DMS114 treated with DMSO at 0.1 percent for 48 hours (cell line): Measurements from ENCODE around the gene SPATA31D1.

ENCODE experiments used
- DNase-seq: peaks from one replicate; lab custom pipeline; 2025; ENCODE audit not compliant: unreplicated experiment; lab: John Stamatoyannopoulos, UW

Gene SPATA31D1

DNA sequence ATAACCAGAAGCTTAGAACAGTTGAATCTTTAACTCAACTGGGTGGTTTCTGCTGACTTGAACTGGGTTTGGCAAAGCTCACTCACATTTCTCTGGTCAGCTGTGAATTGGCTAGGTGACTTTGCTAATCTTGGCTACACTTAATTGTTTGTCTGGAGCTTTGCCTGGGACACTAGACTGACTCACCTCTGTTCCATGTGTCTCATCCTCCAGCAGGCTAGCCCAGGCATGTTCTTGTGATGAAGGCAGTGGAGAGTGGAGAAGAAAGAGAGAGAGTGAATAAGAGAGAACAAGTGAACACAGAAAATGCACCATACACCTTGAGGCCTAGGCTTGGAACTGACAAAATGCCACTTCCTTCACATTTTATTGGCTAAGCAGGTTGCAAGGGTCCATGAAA lies 32.6 kb downstream of the SPATA31D1 start:
- no peak for DNase-seq

DNA sequence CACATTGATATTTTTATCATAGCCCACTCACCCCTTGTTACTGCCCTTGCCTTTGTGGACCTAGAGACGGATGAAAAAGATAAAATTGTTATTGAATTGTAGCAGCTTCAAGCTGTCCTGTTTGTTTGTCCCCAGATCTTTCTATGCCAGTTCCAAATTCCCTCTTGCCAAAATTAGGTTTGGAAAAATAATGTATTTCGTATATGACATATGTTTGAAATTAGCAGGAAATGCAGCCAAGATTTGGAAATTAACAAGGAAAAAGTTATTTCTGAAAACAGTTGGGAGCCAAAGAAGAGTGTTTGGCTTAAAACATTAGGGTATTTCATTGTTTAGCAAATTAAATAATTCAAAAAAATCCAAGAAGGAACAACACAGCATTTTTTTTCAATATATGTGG lies 33.5 kb downstream of the SPATA31D1 start:
- no peak for DNase-seq

DNA sequence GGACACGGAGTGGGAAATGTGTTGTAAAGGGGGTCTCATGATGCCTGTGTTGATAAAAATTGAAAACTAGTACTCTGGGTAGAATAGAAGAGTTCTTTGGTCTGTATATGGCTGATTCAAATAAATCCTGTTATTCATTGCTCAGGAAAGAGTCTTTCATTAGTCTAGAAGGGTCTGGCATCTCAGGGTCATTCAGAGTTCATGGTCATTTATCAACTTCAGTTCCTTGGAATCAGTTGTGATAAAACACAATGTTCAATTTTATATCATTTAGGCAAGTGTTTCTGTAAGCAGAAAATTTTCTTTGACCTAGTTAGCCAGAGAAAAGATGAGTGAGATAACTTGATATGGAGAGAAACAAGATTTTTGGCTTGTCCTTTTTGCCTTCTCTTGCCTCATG lies 36.3 kb downstream of the SPATA31D1 start:
- no peak for DNase-seq

DNA sequence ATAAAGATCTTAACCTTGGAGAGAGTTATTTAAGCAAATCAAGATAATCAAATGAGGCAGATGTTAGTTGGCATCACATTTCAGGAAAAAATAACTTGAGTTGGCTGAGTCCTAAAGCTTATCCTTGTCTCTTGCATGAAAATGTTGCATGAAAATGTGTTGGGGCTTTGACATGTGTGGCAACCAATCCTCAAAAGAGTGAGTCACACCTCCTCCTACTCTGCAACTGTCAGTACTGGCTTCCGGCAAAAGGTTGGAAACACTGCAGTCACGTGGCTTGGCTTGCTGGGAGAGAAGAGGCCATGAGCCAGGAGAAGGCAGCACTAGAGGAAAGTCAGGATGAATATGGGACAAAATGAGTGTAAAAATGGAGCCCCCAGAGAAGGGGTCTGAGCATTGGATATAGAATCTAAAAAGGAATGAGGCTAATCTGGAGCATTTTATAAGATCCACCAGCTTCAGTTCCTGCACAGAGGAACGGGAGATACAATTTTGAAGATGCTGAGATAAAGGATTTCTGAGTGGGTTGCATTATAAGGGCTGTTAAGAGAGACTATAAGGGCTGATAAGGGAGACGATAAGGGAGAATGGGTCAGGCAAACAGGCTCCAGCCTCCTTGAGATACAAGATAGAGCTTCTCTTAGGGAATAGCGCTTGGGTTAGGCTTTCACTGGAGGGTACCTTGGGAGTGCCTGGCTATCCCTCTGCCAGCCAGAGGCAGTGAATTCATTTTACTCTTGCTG lies 43.1 kb downstream of the SPATA31D1 start:
- DNase-seq, result no peak

DNA sequence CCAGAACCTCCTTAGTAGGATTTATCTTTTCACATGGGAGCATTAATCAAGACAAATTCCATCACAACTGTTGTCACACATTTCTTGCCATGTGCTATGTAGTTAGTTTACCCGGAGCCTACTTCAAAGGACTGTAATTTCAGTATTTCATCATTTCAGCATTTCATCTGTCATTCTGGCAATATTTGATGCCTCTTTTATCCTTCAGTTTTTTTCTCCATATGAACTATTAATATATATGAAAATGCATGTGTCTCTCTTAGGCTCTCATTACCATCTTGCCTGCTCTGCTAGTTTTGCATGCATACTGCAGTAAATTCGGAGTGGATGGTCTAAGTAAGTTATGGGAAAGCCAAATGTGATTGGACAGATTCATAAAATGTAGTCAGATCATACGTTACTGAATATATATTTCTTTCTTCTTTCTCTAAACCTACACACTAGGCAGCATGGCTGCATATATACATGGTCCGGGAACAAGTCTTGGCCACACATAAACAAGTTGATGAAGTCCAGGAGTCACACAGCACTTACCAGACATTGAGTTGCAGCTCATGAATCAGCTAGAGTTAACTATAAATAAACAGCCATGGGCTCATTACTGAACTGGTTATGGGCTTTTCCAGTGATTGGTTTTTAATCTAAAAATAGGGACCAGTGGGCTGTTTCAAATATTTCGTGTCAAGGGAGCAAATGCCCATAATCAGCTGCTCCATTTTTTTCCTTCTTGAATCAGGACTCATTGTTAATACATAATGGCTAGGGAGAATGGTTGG lies 46.6 kb downstream of the SPATA31D1 start:
- no peak for DNase-seq

DNA sequence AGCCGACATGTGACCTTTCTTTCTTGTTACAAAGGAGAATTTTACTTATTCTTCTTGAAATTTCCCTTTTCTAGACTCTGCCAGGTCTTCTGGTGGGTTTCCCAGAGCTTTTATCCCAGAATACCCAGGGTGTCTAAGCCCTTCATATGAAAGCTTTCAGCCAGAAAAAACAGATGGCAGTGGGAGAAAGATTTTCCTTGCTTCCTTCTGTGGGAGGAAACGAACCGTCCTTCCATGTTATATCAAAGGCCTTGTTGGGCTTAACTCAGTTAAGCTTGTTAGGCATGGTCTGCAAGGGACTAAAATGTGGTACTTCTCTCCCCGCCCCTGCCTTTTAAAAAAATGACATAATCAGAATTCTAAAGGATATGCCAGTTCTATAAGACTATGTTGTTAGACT lies 47.5 kb downstream of the SPATA31D1 start:
- DNase-seq, result no peak

DNA sequence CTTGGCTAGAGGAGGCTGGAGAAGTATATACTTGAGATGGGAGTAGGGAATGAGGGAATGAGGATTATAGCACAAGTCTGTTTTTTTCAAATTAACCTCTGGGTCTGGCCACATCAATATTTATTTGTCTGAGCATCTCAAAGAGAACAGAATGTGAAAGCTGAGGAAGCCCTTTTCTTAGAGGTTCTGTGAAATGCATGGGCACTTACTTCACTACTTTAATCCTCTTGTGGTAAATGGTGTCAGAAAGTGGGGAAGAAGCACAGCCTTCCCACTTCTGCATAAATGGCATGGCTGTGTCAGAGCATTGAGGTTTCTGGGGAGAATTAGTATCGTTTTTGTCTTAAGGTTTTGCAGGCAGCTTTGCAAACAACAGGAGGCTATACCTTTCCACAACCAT lies 48.6 kb downstream of the SPATA31D1 start:
- no peak for DNase-seq

DNA sequence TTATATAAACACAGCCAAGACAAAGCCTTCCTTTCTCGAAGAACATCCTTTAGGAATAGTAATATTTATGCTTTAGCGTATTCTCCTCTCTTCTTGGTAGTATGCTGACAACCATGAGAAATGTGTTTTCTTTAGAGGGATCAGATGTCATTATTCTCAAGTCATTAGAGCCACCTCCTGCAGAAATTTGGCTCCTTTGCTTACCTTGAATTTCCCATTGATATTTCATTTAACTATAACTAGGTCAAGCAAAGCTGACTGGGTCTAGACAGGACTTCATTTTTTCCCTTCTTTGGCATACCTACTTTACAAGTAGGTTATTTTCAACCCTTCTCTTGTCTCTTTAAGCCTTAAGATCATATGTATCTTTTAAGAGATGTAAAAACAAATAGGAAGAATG lies 50.3 kb downstream of the SPATA31D1 start:
- no peak for DNase-seq
